Vagina (tissue), 2 donors: ENCODE results near the gene USH2A.

Experiments used
- POLR2A ChIP-seq, 2 donors: fragments of 450-650 bp; IDR thresholded peaks; one replicate each; pipeline ENCODE4 v1.6.1; 2017; ENCODE audit warnings: antibody characterized with exemption in 2 of 2, mild to moderate bottlenecking in 2 of 2, moderate library complexity in 2 of 2
- POLR2AphosphoS5 ChIP-seq, 2 donors: sonication (generic); formaldehyde crosslinking; IDR thresholded peaks; one replicate each; pipeline ENCODE4 v1.9.0; 2017; ENCODE audit warnings: antibody characterized with exemption in 2 of 2, mild to moderate bottlenecking in 2 of 2, low read depth in 1 of 2; ENCODE audit not compliant: insufficient read depth in 1 of 2
- TF ChIP-seq, protein P1 (sequence below), 3 experiments: fragments of 450-650 bp in 2 of 3; fragments of 200-600 bp in 1 of 3; sonication (generic) in 1 of 3; IDR thresholded peaks; one replicate each; pipeline ENCODE4 v1.5.1; 2017 to 2019; ENCODE audit warnings: antibody characterized with exemption in 3 of 3, mild to moderate bottlenecking in 2 of 3, moderate library complexity in 2 of 3

DNA sequence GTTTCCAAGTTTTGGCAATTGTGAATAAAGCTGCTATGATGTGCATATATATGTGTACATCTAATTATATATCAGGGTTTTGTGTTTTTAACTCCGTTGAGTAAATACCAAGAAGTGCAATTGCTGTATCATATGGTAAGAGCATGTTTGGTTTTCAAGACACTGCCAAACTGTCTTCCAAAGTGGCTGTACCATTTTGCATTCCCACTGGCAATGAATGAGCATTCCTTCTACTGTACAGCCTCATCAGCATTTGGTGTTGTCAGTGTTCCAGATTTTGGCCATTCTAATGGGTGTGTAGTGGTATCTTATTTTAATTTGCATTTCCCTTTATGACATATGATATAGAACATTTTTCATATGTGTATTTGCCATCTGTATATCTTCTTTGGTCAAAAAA lies 246.3 kb downstream of the USH2A start:
- TF ChIP-seq, protein P1, sequence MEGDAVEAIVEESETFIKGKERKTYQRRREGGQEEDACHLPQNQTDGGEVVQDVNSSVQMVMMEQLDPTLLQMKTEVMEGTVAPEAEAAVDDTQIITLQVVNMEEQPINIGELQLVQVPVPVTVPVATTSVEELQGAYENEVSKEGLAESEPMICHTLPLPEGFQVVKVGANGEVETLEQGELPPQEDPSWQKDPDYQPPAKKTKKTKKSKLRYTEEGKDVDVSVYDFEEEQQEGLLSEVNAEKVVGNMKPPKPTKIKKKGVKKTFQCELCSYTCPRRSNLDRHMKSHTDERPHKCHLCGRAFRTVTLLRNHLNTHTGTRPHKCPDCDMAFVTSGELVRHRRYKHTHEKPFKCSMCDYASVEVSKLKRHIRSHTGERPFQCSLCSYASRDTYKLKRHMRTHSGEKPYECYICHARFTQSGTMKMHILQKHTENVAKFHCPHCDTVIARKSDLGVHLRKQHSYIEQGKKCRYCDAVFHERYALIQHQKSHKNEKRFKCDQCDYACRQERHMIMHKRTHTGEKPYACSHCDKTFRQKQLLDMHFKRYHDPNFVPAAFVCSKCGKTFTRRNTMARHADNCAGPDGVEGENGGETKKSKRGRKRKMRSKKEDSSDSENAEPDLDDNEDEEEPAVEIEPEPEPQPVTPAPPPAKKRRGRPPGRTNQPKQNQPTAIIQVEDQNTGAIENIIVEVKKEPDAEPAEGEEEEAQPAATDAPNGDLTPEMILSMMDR (IDR thresholded peaks at IDR 0.05), result no peak
- TF ChIP-seq POLR2A (IDR thresholded peaks at IDR 0.05), result no peak
- TF ChIP-seq POLR2AphosphoS5 (IDR thresholded peaks at IDR 0.05; ENCODE audit: insufficient read depth in 1 of 2, low read depth in 1 of 2), result no peak
